CD4-positive, alpha-beta memory T cell (primary cell): ENCODE data around the gene GABRB3. TPM values are rescaled to one million over a fixed set of nuclear protein-coding genes. Genes with fewer than 3 reads are reported as not detected.

Experiments
- CTCF ChIA-PET: fragments of 350-600 bp; sonication (Branson Sonifier 250); formaldehyde crosslinking; loops from one replicate; lab custom pipeline; 2021; ENCODE audit warnings: inconsistent platforms; ENCODE audit not compliant: partially characterized antibody; lab: Charles Lee
- POLR2A ChIA-PET: fragments of 350-600 bp; sonication (Branson Sonifier 250); formaldehyde crosslinking; loops from one replicate; lab custom pipeline; 2021; ENCODE audit not compliant: partially characterized antibody; lab: Charles Lee
- DNase-seq, 5 donors: peaks; one replicate each; pipeline versions ENCODE4 v3.0.0 to v3.0.0-alpha.2; 2020 to 2022; ENCODE audit warnings: mixed read lengths in 1 of 5
- H3K27ac ChIP-seq: one replicate; pipeline ENCODE4 v1.7.0; 2013; ENCODE audit warnings: low read depth, low read length
- H3K27me3 ChIP-seq: 2 replicates; pipeline ENCODE4 v1.7.0; 2013; ENCODE audit warnings: mild to moderate bottlenecking, low read length, moderate library complexity; ENCODE audit not compliant: insufficient read depth
- H3K36me3 ChIP-seq: 2 replicates; pipeline ENCODE4 v1.7.0; 2013; ENCODE audit warnings: mild to moderate bottlenecking, low read length, moderate library complexity; ENCODE audit not compliant: insufficient read depth
- H3K4me1 ChIP-seq: 2 replicates; pipeline ENCODE4 v1.7.0; 2013; ENCODE audit warnings: mild to moderate bottlenecking, low read length, moderate library complexity; ENCODE audit not compliant: insufficient read depth
- H3K4me3 ChIP-seq, 2 donors: one replicate each; pipeline ENCODE4 v1.7.0; 2013; ENCODE audit warnings: low read length in 2 of 2, mild to moderate bottlenecking in 1 of 2
- H3K9me3 ChIP-seq, 2 donors: one replicate each; pipeline ENCODE4 v1.7.0; 2013; ENCODE audit warnings: low read length in 2 of 2, control low read depth in 1 of 2; ENCODE audit not compliant: control insufficient read depth in 1 of 2
- H3K27ac Mint-ChIP-seq, 7 donors: one replicate each; pipeline ENCODE4 v1.8.0; 2020 to 2021; ENCODE audit warnings: mixed read lengths in 7 of 7, mild to moderate bottlenecking in 6 of 7, inconsistent platforms in 3 of 7, moderate library complexity in 3 of 7
- H3K27me3 Mint-ChIP-seq, 2 donors: one replicate each; pipeline ENCODE4 v1.8.0; 2020 to 2021; ENCODE audit warnings: mixed read lengths in 2 of 2
- H3K36me3 Mint-ChIP-seq, 2 donors: one replicate each; pipeline ENCODE4 v1.8.0; 2020 to 2021; ENCODE audit warnings: mixed read lengths in 2 of 2, inconsistent platforms in 1 of 2, mild to moderate bottlenecking in 1 of 2
- H3K4me1 Mint-ChIP-seq, 4 donors: one replicate each; pipeline ENCODE4 v1.8.0; 2020 to 2021; ENCODE audit warnings: mixed read lengths in 4 of 4, mild to moderate bottlenecking in 1 of 4
- H3K4me3 Mint-ChIP-seq, 8 donors: one replicate each; pipeline ENCODE4 v1.8.0; 2020 to 2021; ENCODE audit warnings: mixed read lengths in 8 of 8, mild to moderate bottlenecking in 7 of 8, moderate library complexity in 6 of 8, inconsistent platforms in 3 of 8
- H3K9me3 Mint-ChIP-seq, 8 donors: one replicate each; pipeline ENCODE4 v1.8.0; 2020 to 2021; ENCODE audit warnings: mixed read lengths in 8 of 8, mild to moderate bottlenecking in 5 of 8, inconsistent platforms in 3 of 8, moderate library complexity in 1 of 8
- intact Hi-C: fragments of 100-400 bp; cut with micrococcal nuclease; formaldehyde crosslinking; loops from one replicate; pipeline ENCODE4 v1.15.1; 2023
- polyA plus RNA-seq, 2 donors: library from polyadenylated mRNA; unstranded; fragments of 300-500 nt; fragmentation: Illumina TruSeq; gene quantifications; one replicate each; pipeline ENCODE4 v1.2.3, GENCODE V29; 2021
- total RNA-seq, 2 experiments: library from RNA; stranded (reverse); gene quantifications; one replicate each; pipeline ENCODE4 v1.2.3, GENCODE V29; 2021

The GABRB3 gene
- total and polyA plus RNA-seq, 4 experiments from 2014 or later, result 0.06 to 0.08 TPM; not detected in 2

DNA sequence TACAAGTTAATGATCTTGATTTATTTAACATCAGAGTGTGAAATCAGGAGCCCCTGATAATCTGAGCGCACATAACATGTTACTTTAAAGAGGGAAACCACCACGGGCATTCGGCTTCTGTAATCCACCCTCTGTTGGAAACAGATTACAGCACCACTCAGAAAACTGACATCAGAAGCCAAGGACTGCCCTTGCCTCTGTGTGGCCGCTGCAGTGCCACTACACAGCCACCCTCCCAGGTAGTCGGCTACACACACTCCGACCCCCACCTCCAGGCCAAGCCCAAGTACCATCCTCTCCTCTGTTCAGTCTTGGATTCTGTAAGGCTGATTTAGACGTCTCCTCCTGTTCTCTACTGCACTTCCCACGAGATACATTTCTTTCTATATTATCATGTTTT is 251.7 kb downstream of the GABRB3 start:
- no peaks in the 10 kb centered on the region for H3K27me3 ChIP-seq
- peaks cover 2 to 20% (median 7%) of the 10 kb centered on the region in 8 donors for H3K9me3 Mint-ChIP-seq
- H3K27ac Mint-ChIP-seq, result no peak overlapping the region
- ChIA-PET POLR2A (no interaction called here), CTCF (no interaction called here)
- no peaks in the 10 kb centered on the region for H3K36me3 ChIP-seq
- no peaks in the 10 kb centered on the region for H3K4me1 ChIP-seq
- H3K27me3 Mint-ChIP-seq, result no peaks in the 10 kb centered on the region
- no peaks in the 10 kb centered on the region for H3K4me1 Mint-ChIP-seq
- DNase-seq, result no peak
- intact Hi-C loops, result no loop called here
- H3K36me3 Mint-ChIP-seq, result no peaks in the 10 kb centered on the region
- H3K4me3 ChIP-seq, result no peak overlapping the region
- no peaks in the 10 kb centered on the region for H3K9me3 ChIP-seq
- H3K27ac ChIP-seq, result no peak overlapping the region
- H3K4me3 Mint-ChIP-seq, result no peak overlapping the region

DNA sequence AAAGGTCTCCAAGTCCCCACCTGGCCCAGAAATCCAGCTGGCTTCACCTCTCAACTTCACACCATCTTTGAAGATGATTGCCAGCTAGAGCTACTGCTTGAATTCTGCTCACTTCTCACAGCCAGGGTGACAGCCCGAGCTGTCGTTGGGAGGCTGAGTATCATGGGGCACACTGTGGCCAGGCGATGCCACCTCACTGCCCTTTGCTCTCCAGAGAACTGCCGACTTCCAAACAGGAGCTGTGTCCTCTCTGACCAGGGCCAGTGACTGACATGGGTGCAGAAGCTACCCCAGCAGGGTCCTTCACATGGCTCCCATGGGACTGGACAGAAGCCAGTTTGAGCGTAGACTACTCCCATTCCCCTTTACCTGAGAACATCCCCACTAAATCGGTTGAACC is 254.0 kb downstream of the GABRB3 start:
- CTCF ChIA-PET, result no interaction called here

DNA sequence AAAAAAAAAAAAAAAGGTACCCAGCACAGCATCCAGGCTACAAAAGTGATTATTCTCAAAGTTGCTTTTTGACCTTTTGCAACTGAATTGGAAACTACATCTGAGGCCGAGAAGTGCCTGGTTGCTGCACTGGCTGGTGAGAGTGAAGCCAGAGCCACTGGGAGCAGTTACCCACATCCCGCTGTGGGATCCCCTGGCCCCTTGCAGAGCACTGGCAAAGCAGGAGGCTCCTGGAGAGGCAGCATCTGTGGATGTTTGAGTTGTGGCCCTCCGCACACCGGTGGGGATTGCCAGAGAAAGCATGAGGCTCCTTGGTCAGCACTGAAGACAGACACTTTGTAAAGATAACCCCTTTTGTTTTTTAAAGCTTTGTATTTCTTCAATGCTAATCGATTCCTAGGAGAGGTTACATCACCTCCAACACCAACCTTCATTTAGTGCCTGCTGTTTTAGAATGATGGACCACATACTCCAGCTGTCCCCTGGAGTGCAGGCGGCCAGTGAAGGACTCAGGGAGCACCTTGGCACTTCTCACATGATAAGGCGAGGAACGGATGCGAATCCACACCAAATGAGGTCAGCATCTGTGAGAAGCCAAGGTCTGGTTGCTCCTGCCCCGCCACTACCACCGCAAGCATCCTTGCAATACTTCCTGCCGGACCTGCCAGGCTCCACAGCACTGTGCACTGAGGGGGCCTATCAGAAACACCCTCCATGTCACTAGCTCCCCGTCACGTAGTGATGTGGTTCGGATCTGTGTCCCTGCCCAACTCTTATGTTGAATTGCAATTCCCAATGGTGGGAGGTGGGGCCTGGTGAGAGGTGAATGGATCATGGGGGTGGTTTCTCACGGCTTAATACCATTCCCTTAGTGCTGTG is 256.5 kb downstream of the GABRB3 start:
- intact Hi-C loops, result no loop called here
- Mint-ChIP-seq H3K4me1 (no peaks in the 10 kb centered on the region), H3K9me3 (peaks cover 0 to 22% (median 5%) of the 10 kb centered on the region in 8 donors)

More for the DNA sequence above, 254.0 kb downstream of the GABRB3 start:
- no peaks in the 10 kb centered on the region for H3K27me3 ChIP-seq
- POLR2A ChIA-PET, result no interaction called here
- no peaks in the 10 kb centered on the region for H3K9me3 ChIP-seq
- H3K4me3 ChIP-seq, result no peak overlapping the region
- Mint-ChIP-seq H3K4me1 (no peaks in the 10 kb centered on the region), H3K27me3 (no peaks in the 10 kb centered on the region), H3K27ac (no peak overlapping the region), H3K4me3 (no peak overlapping the region), H3K9me3 (peaks cover 0 to 16% (median 5%) of the 10 kb centered on the region in 8 donors), H3K36me3 (no peaks in the 10 kb centered on the region)
- no peaks in the 10 kb centered on the region for H3K4me1 ChIP-seq
- no peak for DNase-seq
- H3K36me3 ChIP-seq, result no peaks in the 10 kb centered on the region
- H3K27ac ChIP-seq, result no peak overlapping the region
- intact Hi-C loops, result no loop called here

DNA sequence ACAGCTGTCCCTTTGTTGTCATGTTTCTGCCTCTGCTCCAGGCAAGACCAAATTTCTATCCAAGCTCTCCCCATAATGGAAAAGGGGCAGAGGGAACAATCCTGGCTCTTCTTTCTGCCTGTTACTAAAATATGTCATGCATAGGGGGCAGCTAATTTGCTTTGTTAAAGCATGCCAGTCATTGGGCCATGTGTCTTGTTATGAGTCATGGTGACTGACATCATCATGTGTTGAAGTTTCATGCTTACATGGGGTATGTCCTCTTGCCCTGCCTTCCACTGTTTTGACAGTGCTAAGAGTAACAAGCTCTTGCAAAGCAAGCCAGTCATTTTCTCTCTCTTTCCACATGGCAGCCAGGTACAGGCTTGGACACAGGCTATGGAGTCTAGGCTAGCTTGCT is 268.9 kb downstream of the GABRB3 start:
- Histone ChIP-seq H3K27me3 (no peaks in the 10 kb centered on the region), H3K36me3 (no peaks in the 10 kb centered on the region), H3K27ac (no peak overlapping the region), H3K4me3 (no peak overlapping the region), H3K9me3 (no peaks in the 10 kb centered on the region), H3K4me1 (no peaks in the 10 kb centered on the region)
- H3K4me3 Mint-ChIP-seq, result no peak overlapping the region
- H3K27ac Mint-ChIP-seq, result no peak overlapping the region
- ChIA-PET CTCF (no interaction called here), POLR2A (no interaction called here)
- intact Hi-C loops, result no loop called here
- no peaks in the 10 kb centered on the region for H3K4me1 Mint-ChIP-seq
- peaks cover 0 to 15% (median 9%) of the 10 kb centered on the region in 8 donors for H3K9me3 Mint-ChIP-seq
- H3K36me3 Mint-ChIP-seq, result no peaks in the 10 kb centered on the region
- DNase-seq, result no peak
- no peaks in the 10 kb centered on the region for H3K27me3 Mint-ChIP-seq

More for the DNA sequence above, 256.5 kb downstream of the GABRB3 start:
- DNase-seq, result no peak
- no peak overlapping the region for H3K4me3 Mint-ChIP-seq
- Histone ChIP-seq H3K27me3 (no peaks in the 10 kb centered on the region), H3K9me3 (no peaks in the 10 kb centered on the region), H3K27ac (no peak overlapping the region), H3K36me3 (no peaks in the 10 kb centered on the region), H3K4me1 (no peaks in the 10 kb centered on the region), H3K4me3 (no peak overlapping the region)
- H3K36me3 Mint-ChIP-seq, result no peaks in the 10 kb centered on the region
- no peak overlapping the region for H3K27ac Mint-ChIP-seq
- H3K27me3 Mint-ChIP-seq, result no peaks in the 10 kb centered on the region
- ChIA-PET CTCF (no interaction called here), POLR2A (no interaction called here)

Other genes with a start within 250 kb of the GABRB3 start
- not detected for gene GABRA5, start 94.0 kb upstream of the GABRB3 start, total RNA-seq
- gene GABRA5, start 94.0 kb upstream of the GABRB3 start, polyA plus RNA-seq, result not detected
- not detected for gene GABRG3, start 198.1 kb upstream of the GABRB3 start, total RNA-seq
- gene GABRG3, start 198.1 kb upstream of the GABRB3 start, polyA plus RNA-seq, result not detected